Stomach (tissue), 4 donors: ENCODE data around the gene PNPLA4.

Experiments used
- CTCF ChIP-seq, 7 experiments: fragments of 450-650 bp in 4 of 7; fragments of 200-600 bp in 3 of 7; sonication (generic) in 3 of 7; IDR thresholded peaks; one replicate each; pipeline ENCODE4 v1.5.1; 2016 to 2019; ENCODE audit warnings: antibody characterized with exemption in 7 of 7, control low read depth in 2 of 7, mild to moderate bottlenecking in 1 of 7
- POLR2A ChIP-seq, 4 donors: fragments of 450-650 bp; IDR thresholded peaks; one replicate each; pipeline ENCODE4 v1.6.1; 2016; ENCODE audit warnings: antibody characterized with exemption in 4 of 4, control low read depth in 2 of 4, mild to moderate bottlenecking in 1 of 4, moderate library complexity in 1 of 4

GRCh38 chrX:7943600-7944245 lies 16.5 kb upstream of the PNPLA4 start:
- TF ChIP-seq CTCF (IDR thresholded peaks at IDR 0.05) (no peak), POLR2A (IDR thresholded peaks at IDR 0.05) (no peak)
